ENCODE data around the gene SLC35F1.
"Not testable (repeated sequence)": the region's sequence is repeated elsewhere in the genome, so short reads cannot be mapped to it uniquely, and the experiment has no call there.

Gene SLC35F1

GRCh38 chr6:117989086-117989485, 82.0 kb downstream of the SLC35F1 start:
- in situ Hi-C loops (cut with MboI; ENCODE audit: low sequenced_read_pairs): no loop called here

- in situ Hi-C loops (cut with MboI; ENCODE audit: low sequenced_read_pairs): no loop called here
Measured at GRCh38 chr6:117990151-117990550, 83.1 kb downstream of the SLC35F1 start.

GRCh38 chr6:117992856-117993255, 85.8 kb downstream of the SLC35F1 start:
- in situ Hi-C loops (cut with MboI; ENCODE audit: low sequenced_read_pairs): no loop called here

GRCh38 chr6:118012944-118013343, 105.9 kb downstream of the SLC35F1 start:
- in situ Hi-C loops (cut with MboI; ENCODE audit: low sequenced_read_pairs): no loop called here

- in situ Hi-C loops (cut with MboI; ENCODE audit: low sequenced_read_pairs): no loop called here
Measured at GRCh38 chr6:118016532-118016931, 109.5 kb downstream of the SLC35F1 start.

GRCh38 chr6:118017301-118017848, 110.3 kb downstream of the SLC35F1 start:
- in situ Hi-C loops (cut with MboI; ENCODE audit: low sequenced_read_pairs): no loop called here

GRCh38 chr6:118023771-118024170, 116.7 kb downstream of the SLC35F1 start:
- in situ Hi-C loops (cut with MboI; ENCODE audit: low sequenced_read_pairs): no loop called here

GRCh38 chr6:118029967-118030366, 122.9 kb downstream of the SLC35F1 start:
- in situ Hi-C loops (cut with MboI; ENCODE audit: low sequenced_read_pairs): no loop called here

- in situ Hi-C loops (cut with MboI; ENCODE audit: low sequenced_read_pairs): not testable (repeated sequence)
Measured at GRCh38 chr6:118037479-118037878, 130.4 kb downstream of the SLC35F1 start.

- in situ Hi-C loops (cut with MboI; ENCODE audit: low sequenced_read_pairs): no loop called here
Measured at GRCh38 chr6:118042855-118043254, 135.8 kb downstream of the SLC35F1 start.

GRCh38 chr6:118044275-118044674, 137.2 kb downstream of the SLC35F1 start:
- in situ Hi-C loops (cut with MboI; ENCODE audit: low sequenced_read_pairs): no loop called here

GRCh38 chr6:118054082-118054481, 147.0 kb downstream of the SLC35F1 start:
- in situ Hi-C loops (cut with MboI; ENCODE audit: low sequenced_read_pairs): no loop called here

- in situ Hi-C loops (cut with MboI; ENCODE audit: low sequenced_read_pairs): no loop called here
Measured at GRCh38 chr6:118061666-118062065, 154.6 kb downstream of the SLC35F1 start.

- in situ Hi-C loops (cut with MboI; ENCODE audit: low sequenced_read_pairs): no loop called here
Measured at GRCh38 chr6:118080547-118080946, 173.5 kb downstream of the SLC35F1 start.

- in situ Hi-C loops (cut with MboI; ENCODE audit: low sequenced_read_pairs): no loop called here
Measured at GRCh38 chr6:118083711-118084110, 176.6 kb downstream of the SLC35F1 start.

GRCh38 chr6:118085665-118086064, 178.6 kb downstream of the SLC35F1 start:
- in situ Hi-C loops (cut with MboI; ENCODE audit: low sequenced_read_pairs): no loop called here

- in situ Hi-C loops (cut with MboI; ENCODE audit: low sequenced_read_pairs): no loop called here
Measured at GRCh38 chr6:118086159-118086558, 179.1 kb downstream of the SLC35F1 start.

- in situ Hi-C loops (cut with MboI; ENCODE audit: low sequenced_read_pairs): no loop called here
Measured at GRCh38 chr6:118092086-118092485, 185.0 kb downstream of the SLC35F1 start.

- in situ Hi-C loops (cut with MboI; ENCODE audit: low sequenced_read_pairs): no loop called here
Measured at GRCh38 chr6:118097576-118097975, 190.5 kb downstream of the SLC35F1 start.

GRCh38 chr6:118100717-118101116, 193.7 kb downstream of the SLC35F1 start:
- in situ Hi-C loops (cut with MboI; ENCODE audit: low sequenced_read_pairs): no loop called here

GRCh38 chr6:118101220-118101619, 194.2 kb downstream of the SLC35F1 start:
- in situ Hi-C loops (cut with MboI; ENCODE audit: low sequenced_read_pairs): no loop called here

- in situ Hi-C loops (cut with MboI; ENCODE audit: low sequenced_read_pairs): no loop called here
Measured at GRCh38 chr6:118101831-118102345, 194.8 kb downstream of the SLC35F1 start.

GRCh38 chr6:118102401-118102800, 195.3 kb downstream of the SLC35F1 start:
- in situ Hi-C loops (cut with MboI; ENCODE audit: low sequenced_read_pairs): no loop called here
